AG04450 (cell line): Measurements from ENCODE around the gene PDE10A. TPM values are rescaled to one million over a fixed set of nuclear protein-coding genes. Genes with fewer than 3 reads are reported as not detected.

ENCODE experiments used
- CTCF ChIA-PET: fragments of 300-600, 350-600 bp; formaldehyde crosslinking; extraction: SDS; loops from one replicate; lab custom pipeline; 2022; ENCODE audit warnings: antibody characterized with exemption, inconsistent platforms; lab: Charles Lee
- POLR2A ChIA-PET: fragments of 350-600 bp; formaldehyde crosslinking; extraction: SDS; loops from one replicate; lab custom pipeline; 2021; ENCODE audit warnings: antibody characterized with exemption, inconsistent platforms; lab: Yijun Ruan, JAX
- DNase-seq: peaks from one replicate; pipeline ENCODE4 v3.0.0-alpha.2; 2011; ENCODE audit warnings: low read depth, low spot score
- H3K27ac ChIP-seq: one replicate; pipeline ENCODE4 v1.5.1; 2012; ENCODE audit warnings: low read depth, low read length, control low read depth
- H3K27me3 ChIP-seq: one replicate; pipeline ENCODE4 v1.6.0; 2012; ENCODE audit warnings: low read length; ENCODE audit not compliant: control insufficient read depth, insufficient read depth
- H3K4me3 ChIP-seq: 2 replicates; pipeline ENCODE4 v1.5.1; 2011; ENCODE audit warnings: mild to moderate bottlenecking, low read depth, low read length, control low read depth
- H3K9me3 ChIP-seq: 2 replicates; pipeline ENCODE4 v1.5.1; 2012; ENCODE audit warnings: low read length; ENCODE audit not compliant: control insufficient read depth, insufficient read depth
- CTCF ChIP-seq: IDR thresholded peaks from 2 replicates; pipeline ENCODE4 v1.5.1; 2011; ENCODE audit warnings: low read depth, low read length, control low read depth, inconsistent platforms
- polyA plus RNA-seq: library from polyadenylated mRNA; depleted of rRNA; stranded (reverse); fragments of >200 nt; gene quantifications from 2 replicates; pipeline ENCODE4 v1.2.3, GENCODE V29; 2011

Gene PDE10A
- polyA plus RNA-seq, 1 experiment: 7.8 TPM

GRCh38 chr6:165448210-165448609 is 214.8 kb downstream of the PDE10A start:
- Histone ChIP-seq H3K4me3 (no peak overlapping the region), H3K27me3 (no peaks in the 10 kb centered on the region), H3K27ac (no peak overlapping the region), H3K9me3 (peaks cover 9% of the 10 kb centered on the region)
- ChIA-PET CTCF (interaction anchor here (2.2 kb wide), 1 partner anchor 8 kb away, joined by 9 read pairs; no protein-coding TSS in a partner anchor), POLR2A (no interaction called here)
- no peak for TF ChIP-seq CTCF
- no peak for DNase-seq

GRCh38 chr6:165447141-165447540 is 215.9 kb downstream of the PDE10A start:
- no peak for DNase-seq
- ChIA-PET POLR2A (no interaction called here), CTCF (no interaction called here)

DNA sequence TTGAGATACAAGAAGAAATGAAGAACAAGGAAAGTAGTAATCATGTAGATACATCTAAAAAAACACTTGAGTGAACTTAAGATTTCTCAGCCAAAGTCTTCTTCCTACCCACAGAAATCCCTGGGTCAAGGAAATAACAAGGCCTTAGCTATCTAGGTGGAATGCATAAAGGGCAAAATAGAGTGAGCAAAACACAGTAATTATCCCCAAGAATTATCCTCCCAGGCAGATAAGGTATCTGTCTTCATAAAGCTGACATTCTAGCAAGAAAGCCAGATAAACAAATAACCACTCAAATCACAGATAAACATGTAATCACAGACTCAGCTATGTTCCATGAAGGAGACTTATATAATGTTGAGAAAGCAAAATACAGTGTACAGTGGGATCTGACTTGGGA is 216.7 kb downstream of the PDE10A start:
- TF ChIP-seq CTCF: no peak
- no peak for DNase-seq
- ChIA-PET CTCF (no interaction called here), POLR2A (no interaction called here)
- Histone ChIP-seq H3K9me3 (peaks cover 9% of the 10 kb centered on the region), H3K27me3 (no peaks in the 10 kb centered on the region), H3K27ac (no peak overlapping the region), H3K4me3 (no peak overlapping the region)

More at GRCh38 chr6:165447141-165447540, 215.9 kb downstream of the PDE10A start:
- Histone ChIP-seq H3K4me3 (no peak overlapping the region), H3K9me3 (peaks cover 9% of the 10 kb centered on the region), H3K27ac (no peak overlapping the region), H3K27me3 (no peaks in the 10 kb centered on the region)
- TF ChIP-seq CTCF: no peak

- CTCF ChIA-PET: no interaction called here
- no peak overlapping the region for H3K27ac ChIP-seq
- no peak overlapping the region for H3K4me3 ChIP-seq
- TF ChIP-seq CTCF: no peak
- POLR2A ChIA-PET: no interaction called here
- peaks cover 7% of the 10 kb centered on the region; the same call in 1 of the 2 replicates for H3K9me3 ChIP-seq
- H3K27me3 ChIP-seq: no peaks in the 10 kb centered on the region
- DNase-seq: no peak
Observed at GRCh38 chr6:165443462-165443861, 219.6 kb downstream of the PDE10A start.

GRCh38 chr6:165441181-165441580 is 221.9 kb downstream of the PDE10A start:
- no peak for TF ChIP-seq CTCF
- no peak overlapping the region for H3K4me3 ChIP-seq
- H3K9me3 ChIP-seq: peaks cover 7% of the 10 kb centered on the region; the same call in 1 of the 2 replicates
- H3K27ac ChIP-seq: no peak overlapping the region
- CTCF ChIA-PET: interaction anchor here (0.6 to 5.2 kb wide), 4 partner anchors 15 to 664 kb away, joined by 7 to 68 read pairs (median 26); no protein-coding TSS in a partner anchor
- H3K27me3 ChIP-seq: no peaks in the 10 kb centered on the region
- DNase-seq: no peak
- POLR2A ChIA-PET: no interaction called here
